Esophagus muscularis mucosa (tissue), 4 donors: ENCODE measurements around the gene PARD6G. TPM values are rescaled to one million over a fixed set of nuclear protein-coding genes. Genes with fewer than 3 reads are reported as not detected.

Experiments used
- DNase-seq: peaks from one replicate; pipeline ENCODE4 v3.0.0-alpha.2; 2017; ENCODE audit errors: extremely low spot score
- H3K27ac ChIP-seq, 4 donors: fragments of 200-600 bp; sonication (generic); replicated peaks in 1 of 4; 1 replicate in 3 of 4; 2 replicates in 1 of 4; pipeline ENCODE4 v1.5.1; 2016 to 2019; ENCODE audit warnings: mild to moderate bottlenecking in 1 of 4
- H3K27me3 ChIP-seq, 4 donors: fragments of 200-600 bp; sonication (generic); one replicate each; pipeline versions ENCODE4 v1.5.1 to v1.6.0; 2016 to 2019
- H3K36me3 ChIP-seq, 4 donors: fragments of 200-600 bp; sonication (generic); one replicate each; pipeline ENCODE4 v1.5.1; 2016 to 2019
- H3K4me1 ChIP-seq, 4 donors: fragments of 200-600 bp; sonication (generic); one replicate each; pipeline ENCODE4 v1.5.1; 2016 to 2019
- H3K4me3 ChIP-seq, 4 donors: fragments of 200-600 bp; sonication (generic); 1 replicate in 2 of 4; 2 replicates in 2 of 4; pipeline ENCODE4 v1.5.1; 2016 to 2019; ENCODE audit warnings: mild to moderate bottlenecking in 4 of 4, moderate library complexity in 1 of 4
- H3K9me3 ChIP-seq, 4 donors: fragments of 200-600 bp; sonication (generic); 1 replicate in 3 of 4; 2 replicates in 1 of 4; pipeline ENCODE4 v1.5.1; 2016 to 2019
- CTCF ChIP-seq, 3 experiments: fragments of 200-600 bp in 2 of 3; fragments of 450-650 bp in 1 of 3; sonication (generic) in 2 of 3; IDR thresholded peaks; one replicate each; pipeline ENCODE4 v1.5.1; 2017 to 2019; ENCODE audit warnings: antibody characterized with exemption in 3 of 3, mild to moderate bottlenecking in 2 of 3, moderate library complexity in 1 of 3
- EP300 ChIP-seq: sonication (generic); formaldehyde crosslinking; IDR thresholded peaks from one replicate; pipeline ENCODE4 v1.6.1; 2017; ENCODE audit warnings: antibody characterized with exemption
- POLR2A ChIP-seq: fragments of 450-650 bp; IDR thresholded peaks from one replicate; pipeline ENCODE4 v1.6.1; 2017; ENCODE audit warnings: antibody characterized with exemption, moderate library complexity, mild to moderate bottlenecking, low read depth
- POLR2AphosphoS5 ChIP-seq, 2 donors: sonication (generic); formaldehyde crosslinking; IDR thresholded peaks; one replicate each; pipeline ENCODE4 v1.6.1; 2017; ENCODE audit warnings: antibody characterized with exemption in 2 of 2
- WGBS: methylation state at CpG from one replicate; pipeline ENCODE4 v1.1.5; 2018; 5-methylcytosine and 5-hydroxymethylcytosine counted together
- intact Hi-C: fragments of 100-400 bp; cut with DNase I; formaldehyde crosslinking; loops from one replicate; pipeline ENCODE4 v1.15.1; 2023
- total RNA-seq, 4 donors: library from RNA; depleted of rRNA; stranded (reverse); fragments of >200 nt; gene quantifications; one replicate each; pipeline versions ENCODE4 v1.1.0 to v1.2.1, GENCODE V29; 2016

PARD6G gene
- total RNA-seq, 4 donors from 2014 or later: 5.4 to 11.3 (median 10.4) TPM

GRCh38 chr18:80218341-80219227 lies 28.7 kb downstream of the PARD6G start:
- Histone ChIP-seq H3K36me3 (no peaks in the 10 kb centered on the region), H3K4me1 (no peaks in the 10 kb centered on the region), H3K9me3 (no peaks in the 10 kb centered on the region), H3K4me3 (no peak overlapping the region), H3K27me3 (no peaks in the 10 kb centered on the region), H3K27ac (no peak overlapping the region)
- DNase-seq: peak; percentile 84
- no peak for TF ChIP-seq POLR2AphosphoS5 (IDR thresholded peaks at IDR 0.05)
- TF ChIP-seq EP300: no peak
- TF ChIP-seq CTCF (IDR thresholded peaks at IDR 0.05): no peak
- TF ChIP-seq POLR2A: no peak
- WGBS: 98% methylated on average over 5 of the region's 10 CpGs
- intact Hi-C loops: no loop called here

- Histone ChIP-seq H3K9me3 (no peaks in the 10 kb centered on the region), H3K27ac (no peak overlapping the region), H3K27me3 (no peaks in the 10 kb centered on the region), H3K4me3 (no peak overlapping the region), H3K36me3 (no peaks in the 10 kb centered on the region), H3K4me1 (peaks cover 0 to 7% (median 0%) of the 10 kb centered on the region in 4 donors)
- no peak for DNase-seq
- intact Hi-C loops: no loop called here
- WGBS: 68% methylated on average over 2 of the region's 2 CpGs
- TF ChIP-seq EP300 (no peak), CTCF (IDR thresholded peaks at IDR 0.05) (no peak), POLR2AphosphoS5 (IDR thresholded peaks at IDR 0.05) (no peak), POLR2A (no peak)
Observed at GRCh38 chr18:80213182-80213581, 34.1 kb downstream of the PARD6G start.

GRCh38 chr18:80210312-80211083 lies 36.8 kb downstream of the PARD6G start:
- 50% methylated on average over 6 of the region's 6 CpGs for WGBS
- H3K27ac ChIP-seq: no peak overlapping the region
- intact Hi-C loops: no loop called here

GRCh38 chr18:80208620-80209019 lies 38.7 kb downstream of the PARD6G start:
- no peaks in the 10 kb centered on the region for H3K36me3 ChIP-seq
- DNase-seq: peak; percentile 62
- H3K27me3 ChIP-seq: no peaks in the 10 kb centered on the region
- TF ChIP-seq POLR2AphosphoS5 (IDR thresholded peaks at IDR 0.05) (no peak), CTCF (IDR thresholded peaks at IDR 0.05) (no peak), POLR2A (no peak), EP300 (no peak)
- H3K4me3 ChIP-seq: no peak overlapping the region
- H3K27ac ChIP-seq: no peak overlapping the region
- 99% methylated on average over 4 of the region's 4 CpGs for WGBS
- H3K9me3 ChIP-seq: no peaks in the 10 kb centered on the region
- intact Hi-C loops: no loop called here
- peaks cover 0 to 7% (median 0%) of the 10 kb centered on the region in 4 donors for H3K4me1 ChIP-seq

More at GRCh38 chr18:80210312-80211083, 36.8 kb downstream of the PARD6G start:
- DNase-seq: peak; percentile 50
- Histone ChIP-seq H3K36me3 (no peaks in the 10 kb centered on the region), H3K9me3 (no peaks in the 10 kb centered on the region), H3K4me3 (no peak overlapping the region), H3K27me3 (no peaks in the 10 kb centered on the region), H3K4me1 (peaks cover 0 to 7% (median 0%) of the 10 kb centered on the region in 4 donors)
- no peak for TF ChIP-seq POLR2AphosphoS5 (IDR thresholded peaks at IDR 0.05)

- 90% methylated on average over 4 of the region's 4 CpGs for WGBS
- Histone ChIP-seq H3K4me1 (peaks cover 0 to 19% (median 16%) of the 10 kb centered on the region in 4 donors), H3K36me3 (no peaks in the 10 kb centered on the region), H3K4me3 (no peak overlapping the region), H3K9me3 (no peaks in the 10 kb centered on the region), H3K27ac (no peak overlapping the region), H3K27me3 (no peaks in the 10 kb centered on the region)
- intact Hi-C loops: no loop called here
- DNase-seq: peak; percentile 78
- TF ChIP-seq CTCF (IDR thresholded peaks at IDR 0.05) (no peak), EP300 (no peak), POLR2AphosphoS5 (IDR thresholded peaks at IDR 0.05) (no peak), POLR2A (no peak)
Observed at GRCh38 chr18:80205294-80205693, 42.0 kb downstream of the PARD6G start.
